HG03135 (cell line): ENCODE data around the gene PCNX1.
"Not testable (repeated sequence)": the region's sequence is repeated elsewhere in the genome, so short reads cannot be mapped to it uniquely, and the experiment has no call there.

Experiments
- ATAC-seq: cut with Tn5 transposase; IDR thresholded peaks from one replicate; pipeline ENCODE4 v1.9.1; 2021; ENCODE audit warnings: mild to moderate bottlenecking, moderate library complexity; ENCODE audit not compliant: unreplicated experiment

The PCNX1 gene

GRCh38 chr14:70907176-70907995, at the start of gene PCNX1:
Gene PCNX1, plus strand, starts transcription at chr14:70907459. Its CDS starts 392 bp downstream, at chr14:70907851.
- peak; percentile 69 for ATAC-seq

GRCh38 chr14:70857496-70857890, 49.8 kb upstream of the PCNX1 start:
- ATAC-seq = no peak

GRCh38 chr14:70858641-70859040, 48.6 kb upstream of the PCNX1 start:
- ATAC-seq = no peak

- not testable (repeated sequence) for ATAC-seq
Observed at GRCh38 chr14:70866992-70867391, 40.3 kb upstream of the PCNX1 start.

GRCh38 chr14:70871001-70871400, 36.3 kb upstream of the PCNX1 start:
- ATAC-seq = no peak

GRCh38 chr14:70871863-70872677, 35.2 kb upstream of the PCNX1 start:
- no peak for ATAC-seq

GRCh38 chr14:70872678-70873020, 34.6 kb upstream of the PCNX1 start:
- no peak for ATAC-seq

- no peak for ATAC-seq
Observed at GRCh38 chr14:70873627-70874026, 33.6 kb upstream of the PCNX1 start.

- ATAC-seq = not testable (repeated sequence)
Observed at GRCh38 chr14:70875811-70876460, 31.3 kb upstream of the PCNX1 start.

GRCh38 chr14:70879448-70879847, 27.8 kb upstream of the PCNX1 start:
- ATAC-seq = no peak

- ATAC-seq = not testable (repeated sequence)
Observed at GRCh38 chr14:70880888-70881287, 26.4 kb upstream of the PCNX1 start.

GRCh38 chr14:70881549-70882177, 25.6 kb upstream of the PCNX1 start:
- ATAC-seq = no peak

- ATAC-seq = no peak
Observed at GRCh38 chr14:70882776-70883492, 24.3 kb upstream of the PCNX1 start.

- no peak for ATAC-seq
Observed at GRCh38 chr14:70884595-70885342, 22.5 kb upstream of the PCNX1 start.

- no peak for ATAC-seq
Observed at GRCh38 chr14:70885343-70886022, 21.8 kb upstream of the PCNX1 start.

GRCh38 chr14:70886421-70887206, 20.6 kb upstream of the PCNX1 start:
- ATAC-seq = peak; percentile 45

GRCh38 chr14:70887207-70887681, 20.0 kb upstream of the PCNX1 start:
- ATAC-seq = peak; percentile 35
